ENCODE results near the gene EPB41L2.

DNA sequence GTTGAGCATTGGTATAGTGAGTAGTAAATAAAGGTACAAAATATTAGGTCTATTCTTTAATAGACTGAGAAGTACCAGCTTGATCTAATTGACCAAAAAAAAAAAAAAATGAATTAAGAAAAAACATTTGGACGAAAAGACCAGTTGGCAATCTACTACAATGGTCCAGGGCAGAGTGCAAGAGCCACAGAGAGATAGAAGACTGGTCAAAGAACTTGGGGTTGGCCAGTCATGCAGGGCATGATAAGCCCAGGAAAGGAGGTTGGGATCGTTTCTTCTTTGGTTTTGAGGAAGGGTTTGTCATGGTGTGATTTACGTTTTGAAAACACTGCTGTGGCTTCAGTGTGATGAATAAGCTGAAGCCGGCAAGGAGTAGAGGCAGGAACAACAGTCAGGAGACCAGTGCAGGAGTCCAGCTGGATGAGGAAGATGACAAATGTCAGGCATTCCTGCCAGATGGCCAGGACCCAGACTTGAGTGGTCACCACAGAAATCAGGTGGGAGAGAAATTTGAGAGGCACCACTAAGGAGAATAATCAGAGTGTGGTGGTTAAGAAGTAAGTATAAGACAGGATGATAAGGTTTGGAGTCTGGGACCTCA is 221.8 kb downstream of the EPB41L2 start:
- TF ChIP-seq CTCF (IDR thresholded peaks at IDR 0.05) (no peak), POLR2AphosphoS5 (IDR thresholded peaks at IDR 0.05) (no peak), POLR2A (IDR thresholded peaks at IDR 0.05) (no peak)
